GM18909 (cell line): Measurements from ENCODE around the gene SAMSN1.

Source experiments
- ATAC-seq: cut with Tn5 transposase; IDR thresholded peaks from one replicate; pipeline ENCODE4 v1.9.1; 2021; ENCODE audit warnings: mild to moderate bottlenecking; ENCODE audit not compliant: unreplicated experiment, poor library complexity

Gene SAMSN1

DNA sequence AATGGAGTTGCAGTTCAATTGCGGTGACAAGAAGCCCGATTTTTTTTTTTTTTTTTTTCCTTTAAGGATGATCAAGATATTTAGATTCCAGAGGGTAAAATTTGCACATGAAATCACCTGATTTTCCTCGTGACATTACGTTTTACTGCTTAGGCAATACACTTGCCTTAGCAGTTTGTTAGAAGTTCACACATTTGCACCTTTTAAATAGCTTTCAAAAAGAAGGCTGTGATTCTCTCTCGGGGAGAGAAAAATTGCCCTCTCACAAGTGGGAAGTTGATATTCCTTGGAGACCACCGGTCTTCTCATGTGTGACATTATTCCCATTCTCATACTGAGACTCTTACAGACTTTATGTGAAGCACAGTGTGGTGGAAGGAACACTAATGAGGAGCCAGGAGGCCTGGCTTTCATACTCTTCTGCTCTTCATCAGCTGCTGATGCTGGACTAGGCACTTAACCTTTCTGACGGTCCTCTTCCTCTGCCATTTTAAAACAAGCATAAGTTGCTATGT, 93.3 kb downstream of the SAMSN1 start:
- ATAC-seq, result peak; percentile 4

DNA sequence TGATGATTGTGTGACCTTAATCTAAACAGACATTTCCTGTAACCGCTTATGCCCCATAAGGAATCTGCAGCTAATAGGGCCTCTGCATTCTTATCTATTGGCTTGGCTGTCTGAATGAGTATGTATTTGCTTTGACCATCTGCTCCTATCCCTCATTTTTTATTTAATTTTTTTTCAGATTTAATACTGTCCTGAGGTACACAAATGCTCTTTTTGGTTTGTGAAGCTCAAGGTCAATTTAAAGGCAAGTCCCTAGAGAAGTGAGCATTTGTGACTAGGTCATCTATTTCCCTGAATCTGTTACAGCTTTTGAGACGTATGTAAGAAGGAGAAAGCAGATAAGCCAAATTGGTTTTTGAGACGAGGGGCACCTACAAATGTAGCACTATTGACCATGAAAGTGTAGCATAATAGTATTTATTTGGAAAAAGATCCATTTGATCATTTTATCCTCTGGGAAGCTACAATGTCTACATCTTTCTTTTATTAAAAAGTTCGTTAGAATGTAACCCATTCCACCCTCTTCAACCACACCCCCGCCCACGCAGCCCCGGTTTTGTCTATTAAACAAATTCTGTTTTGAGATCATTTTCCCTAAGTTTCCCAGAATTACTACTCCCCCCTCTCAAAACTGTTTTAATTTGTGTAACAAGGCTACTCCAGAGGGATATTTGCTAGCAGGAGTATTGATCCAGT, 93.9 kb downstream of the SAMSN1 start:
- no peak for ATAC-seq

DNA sequence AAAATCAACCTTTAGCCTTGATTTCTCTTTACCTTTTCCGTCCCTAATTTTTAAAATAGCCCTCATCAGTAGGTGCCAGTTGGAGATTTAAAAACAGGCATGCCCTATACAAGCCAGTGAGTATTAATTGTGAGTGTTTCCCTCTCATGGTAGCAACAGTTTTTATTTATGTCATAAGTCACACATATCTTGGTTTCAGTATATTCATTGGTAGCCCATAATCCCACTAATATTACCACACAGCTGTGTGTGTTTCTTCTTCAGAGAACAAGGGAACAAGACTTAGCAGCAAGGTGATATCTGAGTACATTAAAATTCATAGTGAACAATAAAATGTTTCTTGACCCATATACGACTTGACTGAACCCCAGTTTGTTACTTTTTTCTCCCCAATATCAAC, 94.6 kb downstream of the SAMSN1 start:
- no peak for ATAC-seq

DNA sequence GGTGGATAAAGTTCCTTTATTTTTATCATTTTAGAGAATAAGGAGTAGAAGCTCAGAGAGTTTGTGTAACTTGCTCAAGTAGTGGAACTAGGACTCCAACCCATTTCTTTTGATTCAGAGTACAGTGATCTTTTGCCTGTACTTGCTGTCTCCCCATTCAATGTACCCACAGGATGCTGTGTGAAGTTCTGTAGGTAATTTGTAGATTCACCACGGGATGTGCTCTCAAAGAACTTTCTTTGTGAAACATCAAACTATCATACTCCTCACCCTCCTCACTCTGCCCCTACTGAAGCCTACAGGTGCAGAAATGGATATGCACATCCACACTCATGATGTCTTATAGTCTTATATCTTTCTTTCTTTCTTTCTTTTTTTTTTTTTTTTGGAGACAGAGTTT, 97.3 kb downstream of the SAMSN1 start:
- no peak for ATAC-seq

- ATAC-seq, result no peak
Measured at GRCh38 chr21:14438211-14438610, 107.9 kb downstream of the SAMSN1 start.

DNA sequence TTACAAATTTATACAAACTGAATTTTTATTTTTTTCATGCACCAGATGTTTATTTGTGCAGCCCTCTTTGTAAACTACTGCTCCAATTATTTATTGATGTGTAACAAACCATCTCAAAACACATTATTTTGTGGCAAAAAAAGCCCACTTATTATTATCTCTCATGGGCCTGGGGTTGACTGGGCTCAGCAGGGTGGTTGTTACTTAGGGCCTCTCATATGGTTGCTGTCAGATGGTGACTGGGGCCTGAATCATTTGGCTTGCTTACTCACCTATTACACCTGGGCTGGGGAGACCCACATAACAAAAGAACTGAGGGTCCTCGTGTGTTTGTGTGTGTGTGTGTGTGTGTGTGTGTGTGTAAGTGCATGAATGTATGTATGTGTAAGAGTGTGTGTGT, 110.7 kb downstream of the SAMSN1 start:
- ATAC-seq, result no peak
